Measurements from ENCODE around the gene RNF11. TPM values are rescaled to one million over a fixed set of nuclear protein-coding genes. Genes with fewer than 3 reads are reported as not detected.

Gene RNF11
- total RNA-seq, 2 experiments from 2014 or later = 27.5 to 29.0 TPM

DNA sequence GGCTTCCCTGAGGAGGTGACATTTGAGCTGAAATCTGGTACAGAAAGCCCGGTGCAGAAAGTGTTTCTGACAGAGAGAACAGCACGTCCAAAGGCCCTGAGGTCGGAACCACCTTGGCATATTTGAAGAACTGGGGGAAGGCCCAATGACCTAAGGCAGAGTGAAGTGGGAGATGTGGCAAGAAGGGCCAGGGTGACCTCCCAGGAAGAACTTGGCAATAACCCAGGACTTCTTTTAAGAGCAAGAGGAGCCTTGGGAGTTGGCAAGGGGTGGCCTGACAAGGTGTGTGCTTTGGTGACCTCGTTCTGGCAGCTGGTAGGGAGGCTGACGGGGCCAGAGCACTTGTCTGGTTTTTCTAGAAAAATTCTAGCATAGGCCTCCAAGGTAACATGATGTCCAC lies 70.9 kb downstream of the RNF11 start:
- CTCF ChIA-PET = interaction anchor here (0.6 to 3.8 kb wide), 2 partner anchors 10 to 462 kb away, joined by 4 to 31 read pairs; no protein-coding TSS in a partner anchor
- no peak for DNase-seq
- Mint-ChIP-seq H3K36me3 (ENCODE audit: low read depth) (no peaks in the 10 kb centered on the region), H3K4me1 (ENCODE audit: low read depth) (peaks cover 11% of the 10 kb centered on the region), H3K27me3 (ENCODE audit: low read depth) (no peaks in the 10 kb centered on the region), H3K4me3 (no peak overlapping the region), H3K27ac (no peak overlapping the region), H3K9me3 (ENCODE audit: insufficient read depth) (no peaks in the 10 kb centered on the region)
- no peak for ATAC-seq
- POLR2A ChIA-PET = interaction anchor here (0.7 kb wide), 1 partner anchor 12 kb away, joined by 3 read pairs; no protein-coding TSS in a partner anchor

- peaks cover 15% of the 10 kb centered on the region for H3K4me1 Mint-ChIP-seq (ENCODE audit: low read depth)
- no peak overlapping the region for H3K4me3 Mint-ChIP-seq
- no peaks in the 10 kb centered on the region for H3K36me3 Mint-ChIP-seq (ENCODE audit: low read depth)
- no peaks in the 10 kb centered on the region for H3K9me3 Mint-ChIP-seq (ENCODE audit: insufficient read depth)
- H3K27ac Mint-ChIP-seq = no peak overlapping the region
- ATAC-seq (no peak), DNase-seq (no peak)
- POLR2A ChIA-PET = no interaction called here
- CTCF ChIA-PET = no interaction called here
- H3K27me3 Mint-ChIP-seq (ENCODE audit: low read depth) = no peaks in the 10 kb centered on the region
Measured at GRCh38 chr1:51308636-51309035, 72.6 kb downstream of the RNF11 start.

DNA sequence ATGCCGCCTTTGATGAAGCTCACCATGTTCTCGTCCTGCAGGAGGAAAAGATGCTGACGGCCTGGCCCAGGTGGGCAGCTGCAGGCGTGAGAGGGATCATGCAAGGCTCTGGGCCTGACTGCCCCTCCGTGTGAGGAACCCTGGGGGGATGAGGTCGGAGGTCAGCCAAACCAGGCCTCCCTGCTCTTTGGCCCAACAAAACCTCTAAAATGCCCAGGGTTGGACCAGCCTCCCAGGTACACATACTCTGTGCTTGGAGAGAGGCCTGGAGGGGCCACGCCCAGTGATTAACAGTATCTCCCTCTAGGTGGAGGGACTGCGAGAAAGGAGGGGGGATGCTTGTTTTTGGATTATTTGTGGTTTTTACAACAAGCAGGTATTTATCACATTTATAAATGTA lies 73.2 kb downstream of the RNF11 start:
- Mint-ChIP-seq H3K27ac (no peak overlapping the region), H3K4me3 (no peak overlapping the region), H3K9me3 (ENCODE audit: insufficient read depth) (no peaks in the 10 kb centered on the region), H3K27me3 (ENCODE audit: low read depth) (no peaks in the 10 kb centered on the region), H3K4me1 (ENCODE audit: low read depth) (peaks cover 20% of the 10 kb centered on the region), H3K36me3 (ENCODE audit: low read depth) (no peaks in the 10 kb centered on the region)
- CTCF ChIA-PET = interaction anchor here (1.2 kb wide), 1 partner anchor 12 kb away, joined by 7 read pairs; no protein-coding TSS in a partner anchor
- DNase-seq = no peak
- POLR2A ChIA-PET = no interaction called here
- no peak for ATAC-seq

DNA sequence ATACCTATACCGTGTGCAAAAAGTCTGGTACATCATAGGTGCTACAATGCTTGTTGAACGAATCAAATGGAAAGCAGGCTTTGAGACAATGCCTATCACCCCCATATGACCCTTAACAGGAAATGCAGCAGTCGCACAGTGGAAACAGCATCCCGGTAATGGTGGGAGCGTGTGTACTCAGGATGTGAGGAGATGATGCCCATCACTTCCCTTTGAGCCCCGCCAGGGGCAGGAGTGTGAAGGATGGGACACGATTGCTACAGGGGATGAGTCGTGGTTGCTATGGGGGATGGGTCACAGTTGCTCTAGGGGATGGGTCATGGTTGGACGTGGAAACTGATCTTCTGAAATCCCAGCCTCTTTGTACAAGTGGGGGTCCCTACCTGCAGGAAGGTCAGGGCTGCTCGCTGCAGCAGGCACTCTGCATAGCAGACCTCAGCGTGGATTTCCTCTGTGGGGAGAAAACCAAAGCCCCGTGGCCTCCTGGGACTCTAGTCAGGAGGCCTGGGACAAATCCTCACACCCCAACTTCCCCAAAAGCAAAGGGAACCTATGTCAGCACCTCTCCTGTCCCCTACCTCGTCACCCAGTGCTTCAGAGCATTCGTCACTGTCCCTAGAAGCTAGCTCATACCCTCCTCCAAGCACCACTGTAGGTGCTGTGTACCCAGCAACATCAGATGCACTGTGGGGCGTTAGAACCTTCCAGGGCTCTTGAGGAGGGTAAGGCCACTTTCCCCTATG lies 75.0 kb downstream of the RNF11 start:
- H3K9me3 Mint-ChIP-seq (ENCODE audit: insufficient read depth) = no peaks in the 10 kb centered on the region
- DNase-seq (no peak), ATAC-seq (peak; percentile 20)
- H3K27ac Mint-ChIP-seq = peak overlapping the region; percentile 17
- no peak overlapping the region for H3K4me3 Mint-ChIP-seq
- peaks cover 23% of the 10 kb centered on the region for H3K4me1 Mint-ChIP-seq (ENCODE audit: low read depth)
- H3K27me3 Mint-ChIP-seq (ENCODE audit: low read depth) = no peaks in the 10 kb centered on the region
- H3K36me3 Mint-ChIP-seq (ENCODE audit: low read depth) = no peaks in the 10 kb centered on the region
- ChIA-PET CTCF (no interaction called here), POLR2A (interaction anchor here (0.5 kb wide), 1 partner anchor 49 kb away, joined by 4 read pairs; no protein-coding TSS in a partner anchor)

- ChIA-PET POLR2A (no interaction called here), CTCF (interaction anchor here (0.6 to 1.1 kb wide), 2 partner anchors 12 to 223 kb away, joined by 3 read pairs; no protein-coding TSS in a partner anchor)
- Mint-ChIP-seq H3K4me3 (no peak overlapping the region), H3K27ac (no peak overlapping the region), H3K36me3 (ENCODE audit: low read depth) (no peaks in the 10 kb centered on the region), H3K27me3 (ENCODE audit: low read depth) (no peaks in the 10 kb centered on the region), H3K9me3 (ENCODE audit: insufficient read depth) (no peaks in the 10 kb centered on the region), H3K4me1 (ENCODE audit: low read depth) (peaks cover 25% of the 10 kb centered on the region)
- ATAC-seq (no peak), DNase-seq (no peak)
Measured at GRCh38 chr1:51311826-51312225, 75.8 kb downstream of the RNF11 start.

GRCh38 chr1:51312718-51313117 lies 76.6 kb downstream of the RNF11 start:
- ATAC-seq (no peak), DNase-seq (no peak)
- Mint-ChIP-seq H3K4me3 (no peak overlapping the region), H3K27ac (no peak overlapping the region), H3K9me3 (ENCODE audit: insufficient read depth) (no peaks in the 10 kb centered on the region), H3K36me3 (ENCODE audit: low read depth) (no peaks in the 10 kb centered on the region), H3K27me3 (ENCODE audit: low read depth) (no peaks in the 10 kb centered on the region), H3K4me1 (ENCODE audit: low read depth) (peaks cover 25% of the 10 kb centered on the region)
- POLR2A ChIA-PET = no interaction called here
- CTCF ChIA-PET = interaction anchor here (0.6 to 1.2 kb wide), 4 partner anchors 11 to 223 kb away, joined by 3 read pairs; no protein-coding TSS in a partner anchor

GRCh38 chr1:51313268-51313852 lies 77.3 kb downstream of the RNF11 start:
- Mint-ChIP-seq H3K4me3 (no peak overlapping the region), H3K27me3 (ENCODE audit: low read depth) (no peaks in the 10 kb centered on the region), H3K27ac (peak overlapping the region; percentile 22), H3K4me1 (ENCODE audit: low read depth) (peaks cover 25% of the 10 kb centered on the region), H3K36me3 (ENCODE audit: low read depth) (no peaks in the 10 kb centered on the region), H3K9me3 (ENCODE audit: insufficient read depth) (no peaks in the 10 kb centered on the region)
- no peak for DNase-seq
- ChIA-PET POLR2A (no interaction called here), CTCF (interaction anchor here (0.8 to 1.2 kb wide), 2 partner anchors 12 to 125 kb away, joined by 3 read pairs; no protein-coding TSS in a partner anchor)
- no peak for ATAC-seq

DNA sequence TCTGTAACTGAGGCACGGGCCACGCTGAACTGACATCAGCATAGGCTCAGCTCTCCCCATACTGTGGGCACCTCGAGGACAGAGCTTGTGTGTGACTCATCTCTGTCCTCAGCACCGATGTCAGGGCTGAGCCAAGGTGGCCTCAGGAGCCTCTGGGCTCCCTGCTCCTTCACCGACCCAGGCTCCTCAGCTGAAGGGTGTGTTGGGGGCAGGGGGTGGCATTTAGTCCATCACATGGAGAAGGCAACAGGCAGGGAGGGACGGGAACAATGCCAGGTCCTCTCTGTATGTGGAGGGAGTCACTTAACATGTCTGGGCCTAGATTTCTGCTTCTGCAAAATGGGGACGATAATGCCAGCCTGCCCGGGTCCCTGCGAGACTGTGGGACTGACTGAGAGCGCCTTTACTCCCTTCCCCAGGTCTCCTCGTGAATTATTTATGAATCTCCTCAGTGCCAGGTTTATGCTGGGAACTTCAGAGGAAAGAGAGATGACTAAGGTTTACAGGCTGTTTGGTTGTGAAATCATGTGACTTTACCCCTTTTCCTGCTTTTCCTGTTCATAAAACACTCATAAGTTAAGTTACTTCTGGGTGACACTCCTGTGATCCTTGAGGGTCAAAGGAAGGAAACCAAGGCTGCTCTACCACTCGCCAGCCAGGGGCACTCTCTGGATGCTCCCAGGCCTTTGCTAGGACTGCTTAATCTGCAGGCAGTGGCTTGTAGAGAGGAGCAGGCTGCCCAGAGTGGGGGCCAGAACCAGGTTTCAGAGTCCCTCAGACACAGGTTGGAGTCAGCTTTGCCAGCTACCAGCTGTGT lies 78.1 kb downstream of the RNF11 start:
- Mint-ChIP-seq H3K4me1 (ENCODE audit: low read depth) (peaks cover 25% of the 10 kb centered on the region), H3K27me3 (ENCODE audit: low read depth) (peaks cover 2% of the 10 kb centered on the region), H3K36me3 (ENCODE audit: low read depth) (no peaks in the 10 kb centered on the region), H3K4me3 (no peak overlapping the region), H3K27ac (peak overlapping the region; percentile 27), H3K9me3 (ENCODE audit: insufficient read depth) (no peaks in the 10 kb centered on the region)
- ATAC-seq = no peak
- CTCF ChIA-PET = no interaction called here
- POLR2A ChIA-PET = no interaction called here
- no peak for DNase-seq

- Mint-ChIP-seq H3K4me1 (ENCODE audit: low read depth) (peaks cover 25% of the 10 kb centered on the region), H3K36me3 (ENCODE audit: low read depth) (no peaks in the 10 kb centered on the region), H3K9me3 (ENCODE audit: insufficient read depth) (no peaks in the 10 kb centered on the region), H3K27ac (no peak overlapping the region), H3K4me3 (no peak overlapping the region), H3K27me3 (ENCODE audit: low read depth) (peaks cover 5% of the 10 kb centered on the region)
- POLR2A ChIA-PET = no interaction called here
- DNase-seq = no peak
- CTCF ChIA-PET = interaction anchor here (0.7 kb wide), 1 partner anchor 18 kb away, joined by 3 read pairs; no protein-coding TSS in a partner anchor
- no peak for ATAC-seq
Measured at GRCh38 chr1:51314974-51315373, 78.9 kb downstream of the RNF11 start.

DNA sequence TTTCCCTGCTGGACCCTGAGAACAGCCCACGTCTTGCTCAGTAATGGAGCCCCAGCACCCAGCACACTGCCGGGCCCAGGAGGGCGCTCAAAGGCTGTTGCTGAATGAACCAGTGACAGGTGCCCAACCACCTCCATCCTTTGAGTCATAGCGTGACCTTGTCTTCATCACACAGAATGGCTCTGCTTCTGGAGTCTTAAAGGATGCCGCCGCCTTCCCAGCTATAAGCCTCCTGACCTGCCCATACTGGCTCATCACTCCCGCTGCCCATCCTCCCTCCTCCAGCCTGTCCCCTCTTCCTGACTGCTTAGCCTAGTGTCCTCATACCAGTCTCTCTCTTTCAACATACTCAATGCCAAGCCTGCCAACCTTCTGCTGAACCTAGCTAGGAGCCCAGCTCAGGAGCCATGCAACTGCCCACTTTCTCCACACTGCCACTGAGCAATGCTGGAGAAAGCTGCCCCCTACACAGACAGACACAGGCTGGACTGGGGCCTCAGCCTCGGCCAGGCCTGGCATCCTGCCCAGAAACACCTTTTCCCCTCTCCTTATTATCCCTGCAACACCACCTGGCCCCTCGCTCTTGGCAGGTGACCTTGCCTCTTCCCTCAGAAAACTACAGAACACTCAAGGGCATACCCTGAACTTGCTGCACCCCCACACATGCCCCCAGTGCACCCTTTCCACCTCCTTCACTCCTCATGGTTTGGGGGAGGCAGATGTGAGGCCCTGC lies 80.2 kb downstream of the RNF11 start:
- ATAC-seq (no peak), DNase-seq (no peak)
- Mint-ChIP-seq H3K27ac (peak overlapping the region; percentile 21), H3K36me3 (ENCODE audit: low read depth) (no peaks in the 10 kb centered on the region), H3K27me3 (ENCODE audit: low read depth) (peaks cover 7% of the 10 kb centered on the region), H3K4me1 (ENCODE audit: low read depth) (peaks cover 17% of the 10 kb centered on the region), H3K9me3 (ENCODE audit: insufficient read depth) (no peaks in the 10 kb centered on the region), H3K4me3 (no peak overlapping the region)
- CTCF ChIA-PET = no interaction called here
- POLR2A ChIA-PET = no interaction called here

DNA sequence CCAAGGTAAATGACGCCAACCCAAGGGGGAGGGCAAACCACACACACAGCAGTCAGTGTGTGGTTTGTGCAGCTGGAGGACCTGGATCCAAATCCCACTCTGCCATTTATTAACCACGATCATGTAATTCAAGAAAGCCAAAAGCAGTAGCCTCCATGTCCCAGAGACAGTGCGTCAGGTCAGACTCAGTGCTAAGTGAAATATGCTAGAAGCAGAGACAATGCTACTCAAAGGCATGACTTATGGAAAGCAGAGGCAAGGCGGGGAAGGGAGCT lies 80.7 kb downstream of the RNF11 start:
- ChIA-PET POLR2A (no interaction called here), CTCF (no interaction called here)
- DNase-seq (no peak), ATAC-seq (no peak)
- Mint-ChIP-seq H3K27me3 (ENCODE audit: low read depth) (peaks cover 7% of the 10 kb centered on the region), H3K36me3 (ENCODE audit: low read depth) (no peaks in the 10 kb centered on the region), H3K4me1 (ENCODE audit: low read depth) (peaks cover 15% of the 10 kb centered on the region), H3K4me3 (no peak overlapping the region), H3K9me3 (ENCODE audit: insufficient read depth) (no peaks in the 10 kb centered on the region), H3K27ac (peak overlapping the region; percentile 21)
